CD1c-positive myeloid dendritic cell (primary cell): ENCODE results near the gene CAB39.
A peak's percentile ranks its signal among the peaks of the same experiment; 100 is the strongest.

Source experiments
- DNase-seq: peaks from one replicate; pipeline ENCODE4 v3.0.0-alpha.2; 2016; ENCODE audit errors: extremely low spot score

The CAB39 gene

GRCh38 chr2:230754200-230754599 is 41.6 kb downstream of the CAB39 start:
- DNase-seq: no peak

GRCh38 chr2:230757476-230757875 is 44.8 kb downstream of the CAB39 start:
- DNase-seq: no peak

GRCh38 chr2:230758566-230759480 is 46.2 kb downstream of the CAB39 start:
- DNase-seq: peak; percentile 76

GRCh38 chr2:230759481-230760167 is 47.0 kb downstream of the CAB39 start:
- no peak for DNase-seq

GRCh38 chr2:230761704-230762103 is 49.1 kb downstream of the CAB39 start:
- DNase-seq: no peak

GRCh38 chr2:230762317-230762896 is 49.8 kb downstream of the CAB39 start:
- DNase-seq: no peak

GRCh38 chr2:230764346-230764745 is 51.7 kb downstream of the CAB39 start:
- no peak for DNase-seq

GRCh38 chr2:230765611-230766300 is 53.1 kb downstream of the CAB39 start:
- no peak for DNase-seq

GRCh38 chr2:230767862-230768388 is 55.3 kb downstream of the CAB39 start:
- DNase-seq: no peak

GRCh38 chr2:230770804-230771203 is 58.2 kb downstream of the CAB39 start:
- DNase-seq: no peak

- no peak for DNase-seq
These were observed 59.5 kb downstream of the CAB39 start for GRCh38 chr2:230772156-230772555.

- DNase-seq: no peak
These were observed 60.6 kb downstream of the CAB39 start for GRCh38 chr2:230773039-230773773.

- no peak for DNase-seq
These were observed 61.8 kb downstream of the CAB39 start for GRCh38 chr2:230774348-230774951.

- DNase-seq: no peak
These were observed 63.1 kb downstream of the CAB39 start for GRCh38 chr2:230775737-230776136.

- no peak for DNase-seq
These were observed 65.1 kb downstream of the CAB39 start for GRCh38 chr2:230777721-230778120.

GRCh38 chr2:230778350-230779063 is 65.9 kb downstream of the CAB39 start:
- DNase-seq: no peak

- DNase-seq: no peak
These were observed 66.5 kb downstream of the CAB39 start for GRCh38 chr2:230779126-230779525.

- no peak for DNase-seq
These were observed 67.0 kb downstream of the CAB39 start for GRCh38 chr2:230779607-230780006.

- no peak for DNase-seq
These were observed 68.6 kb downstream of the CAB39 start for GRCh38 chr2:230781130-230781797.
